HG02798 (cell line): ENCODE results near the gene SPOCK2.
"Not testable (repeated sequence)": the region's sequence is repeated elsewhere in the genome, so short reads cannot be mapped to it uniquely, and the experiment has no call there.

Source experiments
- ATAC-seq: cut with Tn5 transposase; IDR thresholded peaks from one replicate; pipeline ENCODE4 v1.9.1; 2021; ENCODE audit warnings: mild to moderate bottlenecking; ENCODE audit not compliant: unreplicated experiment, poor library complexity

SPOCK2 gene

DNA sequence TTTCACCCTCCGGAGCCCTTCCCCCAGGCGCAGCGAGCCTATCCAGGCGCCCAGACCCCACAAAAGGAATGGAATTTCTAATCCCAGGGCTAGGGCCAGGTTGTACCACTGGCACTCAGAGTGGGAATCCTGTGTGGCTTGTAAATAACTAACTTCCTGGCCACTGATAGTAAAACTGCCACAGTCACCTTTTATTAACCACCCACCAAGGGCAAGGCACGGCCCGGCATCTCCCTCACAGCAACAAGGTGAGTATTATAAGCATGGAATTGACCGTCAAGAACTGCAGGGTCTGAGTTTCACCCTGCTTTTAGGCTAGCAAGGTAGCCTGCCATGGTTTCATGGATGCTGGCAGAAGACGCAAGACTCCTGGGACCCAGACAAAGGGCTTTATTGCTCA is 51.1 kb downstream of the SPOCK2 start:
- no peak for ATAC-seq

DNA sequence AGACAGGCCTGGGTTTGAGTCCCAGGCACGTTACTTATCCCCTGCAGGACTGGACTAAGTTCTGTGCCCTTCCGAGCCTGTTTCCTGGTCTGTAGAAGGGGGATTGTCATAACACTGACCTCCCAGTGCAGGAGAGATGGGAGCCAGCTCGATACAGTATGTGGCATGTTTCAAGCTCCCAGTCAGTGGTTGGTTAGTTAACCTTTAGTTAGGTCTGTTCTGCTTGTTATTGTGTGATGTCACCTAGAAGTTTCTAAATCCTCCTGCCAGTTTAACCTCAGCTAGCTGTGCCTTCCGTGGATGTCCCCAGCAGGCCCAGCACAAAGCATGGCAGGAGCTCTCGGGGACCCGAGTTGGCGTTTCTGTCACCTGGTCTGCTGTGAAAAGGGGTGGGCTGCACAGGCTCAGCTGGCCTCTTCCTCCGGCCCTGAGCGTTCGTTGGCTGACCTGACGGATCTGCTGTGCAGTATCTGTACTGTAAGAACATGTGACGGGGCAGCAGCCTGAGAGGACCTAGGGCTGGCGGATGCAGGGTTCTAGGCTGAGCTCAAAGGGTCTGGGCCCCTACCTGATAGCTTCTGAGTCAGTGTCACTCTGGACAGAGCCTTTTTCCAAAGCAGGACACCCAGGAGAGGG is 53.0 kb downstream of the SPOCK2 start:
- no peak for ATAC-seq

DNA sequence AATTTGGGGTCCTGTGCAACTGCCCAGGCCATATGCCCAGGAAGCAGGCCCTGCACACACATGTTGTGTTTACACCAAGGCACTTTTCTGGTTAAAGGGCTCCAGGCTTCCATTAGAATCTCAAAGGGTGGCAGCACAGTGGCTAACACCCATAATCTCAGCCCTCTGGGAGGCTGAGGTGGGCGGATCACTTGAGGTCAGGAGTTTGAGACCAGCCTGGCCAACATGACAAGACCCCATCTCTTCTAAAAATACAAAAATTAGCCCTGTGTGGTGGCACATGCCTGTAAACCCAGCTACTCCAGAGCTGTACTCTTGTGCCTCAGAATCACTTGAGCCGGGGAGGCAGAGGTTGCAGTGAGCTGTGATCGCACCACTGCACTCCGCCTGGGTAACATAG is 53.6 kb downstream of the SPOCK2 start:
- no peak for ATAC-seq

DNA sequence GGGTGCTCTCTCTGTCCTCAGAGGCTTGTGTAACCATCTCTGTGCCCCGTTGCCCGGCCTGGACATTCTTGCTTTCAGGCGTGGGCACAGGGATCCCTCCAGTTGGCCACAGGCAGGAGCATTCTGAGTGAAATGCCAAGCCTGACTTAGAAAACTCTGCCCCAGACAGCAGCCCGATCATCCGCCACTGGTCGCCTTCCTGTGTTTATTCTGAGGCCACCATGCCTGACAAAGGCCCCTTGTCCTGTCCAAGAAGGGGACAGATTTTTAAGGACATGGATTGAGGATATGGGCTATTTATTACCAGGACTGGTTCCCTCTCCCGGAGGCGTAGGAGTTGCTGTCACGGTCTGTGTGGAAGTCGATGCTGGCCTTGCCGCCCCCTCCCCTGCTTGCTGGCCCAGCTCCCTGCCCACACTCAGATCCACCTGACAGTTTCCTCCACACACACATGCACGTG is 54.3 kb downstream of the SPOCK2 start:
- no peak for ATAC-seq

DNA sequence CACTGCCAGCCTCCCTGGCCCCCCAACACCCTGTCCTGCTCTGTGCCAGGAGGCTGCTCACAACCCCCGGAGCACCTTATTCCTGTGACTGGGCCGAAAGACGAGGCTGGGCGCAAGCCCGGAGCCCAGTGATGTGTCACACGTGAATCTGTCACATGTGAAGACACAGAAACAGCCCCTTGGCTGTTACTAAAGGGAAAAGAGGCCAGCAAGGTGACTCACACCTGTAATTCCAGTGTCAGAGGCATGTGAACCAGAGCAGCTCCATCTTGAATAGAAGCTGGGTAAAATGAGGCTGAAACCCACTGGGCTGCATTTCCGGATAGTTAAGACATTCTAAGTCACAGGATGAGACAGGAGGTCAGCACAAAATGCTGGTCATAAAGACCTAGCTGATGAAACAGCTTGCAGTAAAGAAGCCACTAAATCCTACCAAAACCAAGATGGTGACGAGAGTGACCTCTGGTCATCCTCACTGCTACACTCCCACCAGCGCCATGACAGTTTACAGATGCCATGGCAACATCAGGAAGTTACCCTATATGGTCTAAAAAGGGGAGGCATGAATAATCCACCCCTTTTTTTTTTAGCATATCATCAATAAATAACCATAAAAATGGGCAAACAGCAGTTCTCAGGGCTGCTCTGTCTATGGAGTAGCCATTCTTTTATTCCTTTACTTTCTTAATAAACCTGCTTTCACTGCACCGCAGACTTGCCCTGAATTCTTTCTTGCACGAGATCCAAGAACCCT is 55.8 kb downstream of the SPOCK2 start:
- ATAC-seq: not testable (repeated sequence)

DNA sequence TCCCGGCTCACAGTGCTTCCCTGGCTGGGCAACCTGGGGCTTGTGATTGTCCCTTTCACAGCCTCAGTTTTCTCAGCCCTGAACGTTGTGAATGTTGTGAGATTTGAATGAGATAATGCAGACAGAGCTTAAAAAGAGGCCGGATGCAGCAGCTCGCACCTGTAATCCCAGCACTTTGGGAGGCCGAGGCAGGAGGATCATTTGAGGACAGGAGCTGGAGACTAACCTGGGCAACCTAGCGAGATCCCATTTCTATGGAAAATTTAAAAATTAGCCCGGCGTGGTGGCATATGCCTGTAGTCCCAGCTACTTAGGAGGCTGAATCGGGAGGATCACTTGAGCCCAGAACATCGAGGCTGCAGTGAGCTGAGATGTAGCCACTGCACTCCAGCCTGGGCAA is 56.6 kb downstream of the SPOCK2 start:
- no peak for ATAC-seq

DNA sequence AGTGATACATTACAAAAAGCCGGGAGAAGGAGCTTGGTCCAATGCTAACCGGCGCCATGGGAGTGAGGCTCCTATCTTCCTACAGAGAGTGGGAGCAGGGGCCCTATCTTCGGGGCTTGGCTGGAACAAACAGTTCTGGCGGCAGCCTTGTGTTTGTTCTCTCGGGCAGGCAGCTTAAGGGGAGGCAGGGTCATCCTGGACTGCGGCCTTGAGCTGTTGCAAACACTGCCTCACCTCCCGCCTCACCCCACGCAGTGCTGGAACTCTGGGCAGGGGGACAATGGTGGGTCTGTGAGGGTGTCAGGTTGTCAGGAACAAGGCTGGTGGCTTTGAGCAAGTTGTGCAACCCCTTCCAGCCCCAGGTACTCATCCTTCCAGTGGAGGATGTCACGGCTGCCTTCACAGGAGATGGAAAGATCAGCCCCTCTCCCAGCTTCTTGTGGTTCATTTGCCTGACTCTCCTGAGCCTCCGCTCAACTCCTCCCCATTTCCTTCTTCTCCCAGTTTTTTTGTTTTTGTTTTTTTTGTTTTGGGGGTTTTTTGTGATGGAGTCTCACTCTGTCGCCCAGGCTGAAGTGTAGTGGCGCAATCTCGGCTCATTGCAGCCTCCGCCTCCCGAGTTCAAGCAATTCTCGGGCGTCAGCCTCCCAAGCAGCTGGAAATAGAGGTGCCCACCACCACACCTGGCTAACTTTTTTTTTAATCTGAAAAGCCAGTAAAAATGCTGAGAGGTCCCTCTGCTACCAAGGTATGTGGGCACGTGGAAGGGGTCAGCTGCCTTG is 57.4 kb downstream of the SPOCK2 start:
- ATAC-seq: no peak

DNA sequence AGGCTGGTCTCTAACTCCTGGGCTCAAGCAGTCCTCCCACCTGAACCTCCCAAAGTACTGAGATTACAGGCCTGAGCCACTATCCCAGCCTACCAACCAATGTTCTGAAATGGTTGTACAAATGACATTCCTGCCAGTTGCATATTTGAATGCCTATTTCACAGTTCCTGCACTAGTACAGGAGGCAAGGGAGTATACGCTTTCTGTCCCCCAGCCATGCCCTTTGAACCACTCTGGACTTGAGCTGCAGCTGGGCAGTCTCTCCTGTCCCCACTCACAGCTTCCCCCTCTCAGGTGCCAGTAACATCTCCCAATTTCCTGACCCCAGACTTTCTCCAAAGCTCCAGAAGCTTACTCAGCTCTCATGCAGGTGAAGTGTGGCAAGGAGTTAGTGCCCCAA is 58.9 kb downstream of the SPOCK2 start:
- ATAC-seq: no peak

DNA sequence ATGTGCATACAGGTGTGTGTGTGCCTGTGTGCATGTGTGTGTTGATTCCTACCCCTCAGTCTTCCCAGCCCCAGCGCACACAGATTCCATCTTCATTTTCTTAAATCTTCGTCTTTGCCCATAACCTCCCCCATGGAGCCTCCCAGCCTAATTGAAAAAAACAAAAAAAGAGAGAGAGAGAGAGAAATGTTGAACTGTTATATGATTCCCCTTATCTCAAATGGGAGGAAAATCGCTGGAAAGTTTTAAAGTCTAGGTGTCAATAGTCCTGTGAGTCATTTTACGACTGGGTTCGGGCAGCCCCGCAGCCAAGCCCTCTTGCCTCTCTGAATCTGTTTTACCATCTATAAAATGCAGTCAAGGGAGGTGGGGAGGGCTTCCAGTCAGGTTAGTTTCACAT is 60.9 kb downstream of the SPOCK2 start:
- ATAC-seq: no peak

DNA sequence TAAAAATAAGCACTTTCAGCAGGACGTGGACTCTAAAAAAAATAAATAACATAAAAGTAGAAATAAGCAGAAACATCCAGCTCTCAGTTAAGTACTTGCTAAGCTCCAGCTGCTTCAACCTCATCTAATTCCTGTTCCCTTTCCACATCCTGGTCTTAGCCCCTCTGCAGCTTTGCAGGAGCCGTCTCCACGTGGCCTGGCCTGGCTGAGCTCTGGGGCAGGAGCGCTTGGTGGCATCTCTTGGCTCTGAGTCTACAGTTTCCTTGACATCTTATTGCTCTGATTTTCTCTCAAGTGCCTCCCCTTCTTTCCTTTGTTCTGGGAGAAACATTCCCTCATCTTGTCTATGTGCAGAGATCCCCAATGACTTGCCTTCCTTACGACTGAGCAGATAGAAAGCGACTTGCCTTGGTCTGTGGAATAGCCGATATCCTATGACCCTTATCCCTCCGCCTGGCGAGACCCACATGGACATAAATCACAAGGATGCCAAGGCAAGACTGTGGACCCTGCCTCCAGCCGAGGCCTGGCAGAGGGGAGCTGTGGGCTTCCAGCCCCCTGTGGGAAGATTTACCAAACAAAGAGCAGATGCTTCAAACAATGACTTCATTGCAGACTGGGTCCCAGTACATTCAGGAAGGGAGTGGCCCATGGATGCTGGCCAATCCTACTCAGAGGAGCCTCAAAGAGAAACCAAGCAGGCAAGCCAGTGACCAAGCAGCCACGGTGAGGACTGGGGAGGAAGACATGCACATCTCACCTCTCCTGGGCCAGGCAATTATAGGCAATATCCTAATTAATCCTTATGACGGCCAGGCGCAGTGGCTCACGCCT is 61.9 kb downstream of the SPOCK2 start:
- ATAC-seq: no peak

DNA sequence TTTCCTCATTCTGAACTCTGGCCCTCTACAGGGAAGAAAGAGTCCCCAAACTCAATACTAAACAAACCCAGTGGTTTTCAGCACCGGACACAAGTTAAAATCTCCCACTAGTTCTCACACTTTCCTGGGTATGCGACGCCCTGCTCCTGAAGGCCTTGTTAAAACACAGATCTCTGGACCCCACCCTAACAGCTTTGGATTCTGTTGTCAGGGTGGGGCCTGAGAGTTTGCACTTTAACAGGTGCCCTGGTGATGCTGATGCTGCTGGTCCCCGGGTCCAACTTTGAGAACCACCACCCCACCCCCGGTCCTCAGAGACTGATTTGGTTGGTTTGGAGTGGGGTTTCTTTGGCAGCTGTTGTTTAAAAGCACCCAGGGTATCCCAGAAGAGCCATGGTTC is 62.5 kb downstream of the SPOCK2 start:
- ATAC-seq: no peak

DNA sequence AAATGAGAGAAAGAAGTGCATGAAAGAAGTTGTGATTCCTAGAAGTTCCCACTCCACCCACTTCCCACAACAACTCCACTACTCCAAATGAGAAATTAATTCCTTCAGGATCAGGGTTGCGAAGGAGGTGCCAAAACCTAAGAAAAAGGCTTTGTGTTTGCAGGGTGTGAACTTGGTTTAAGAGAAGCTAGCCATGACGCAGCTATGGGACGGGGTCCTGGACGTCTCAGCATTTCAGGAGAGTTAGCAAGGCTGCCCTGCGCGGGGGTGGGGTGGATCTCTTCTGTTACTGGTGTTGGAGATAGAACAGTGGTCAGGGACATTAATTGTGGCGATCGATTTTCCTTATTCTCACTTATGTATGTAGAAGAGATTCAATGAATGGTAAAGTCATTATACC is 63.0 kb downstream of the SPOCK2 start:
- no peak for ATAC-seq

DNA sequence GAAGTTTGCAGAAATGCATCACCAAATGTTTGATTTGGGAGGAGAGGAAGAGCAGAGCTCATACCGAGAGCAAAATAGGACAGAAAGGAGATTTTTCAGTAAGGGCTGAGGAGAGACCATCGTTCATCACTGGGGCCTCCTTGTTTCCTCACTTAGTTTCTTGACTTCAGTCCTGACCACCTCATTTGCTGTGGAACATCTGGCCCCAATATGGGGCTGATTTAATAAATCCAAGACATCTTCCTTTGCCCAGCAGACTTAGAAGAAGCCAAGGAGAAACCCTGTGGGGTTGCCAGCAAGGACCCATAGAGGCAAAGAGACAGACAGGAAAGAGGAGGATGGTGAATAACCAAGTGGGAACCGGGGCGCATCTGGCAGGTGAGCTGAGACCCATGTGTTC is 63.8 kb downstream of the SPOCK2 start:
- ATAC-seq: no peak

DNA sequence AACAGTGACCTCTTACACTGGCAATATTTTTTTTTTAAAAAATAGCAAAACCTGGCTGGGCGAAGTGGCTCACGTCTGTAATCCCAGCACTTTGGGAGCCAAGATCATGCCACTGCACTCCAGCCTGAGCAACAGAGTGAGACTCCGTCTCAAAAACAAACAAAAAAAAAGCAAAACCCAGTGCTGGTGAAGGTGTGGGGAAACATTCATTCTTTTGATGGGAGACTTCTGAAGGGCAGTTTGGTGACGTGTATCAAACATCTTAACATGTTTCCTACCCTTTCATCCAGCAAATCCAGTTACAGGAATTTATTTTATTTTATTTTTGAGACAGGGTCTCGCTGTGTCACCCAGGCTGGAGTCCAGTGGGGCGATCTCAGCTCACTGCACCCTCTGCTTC is 66.1 kb downstream of the SPOCK2 start:
- no peak for ATAC-seq

DNA sequence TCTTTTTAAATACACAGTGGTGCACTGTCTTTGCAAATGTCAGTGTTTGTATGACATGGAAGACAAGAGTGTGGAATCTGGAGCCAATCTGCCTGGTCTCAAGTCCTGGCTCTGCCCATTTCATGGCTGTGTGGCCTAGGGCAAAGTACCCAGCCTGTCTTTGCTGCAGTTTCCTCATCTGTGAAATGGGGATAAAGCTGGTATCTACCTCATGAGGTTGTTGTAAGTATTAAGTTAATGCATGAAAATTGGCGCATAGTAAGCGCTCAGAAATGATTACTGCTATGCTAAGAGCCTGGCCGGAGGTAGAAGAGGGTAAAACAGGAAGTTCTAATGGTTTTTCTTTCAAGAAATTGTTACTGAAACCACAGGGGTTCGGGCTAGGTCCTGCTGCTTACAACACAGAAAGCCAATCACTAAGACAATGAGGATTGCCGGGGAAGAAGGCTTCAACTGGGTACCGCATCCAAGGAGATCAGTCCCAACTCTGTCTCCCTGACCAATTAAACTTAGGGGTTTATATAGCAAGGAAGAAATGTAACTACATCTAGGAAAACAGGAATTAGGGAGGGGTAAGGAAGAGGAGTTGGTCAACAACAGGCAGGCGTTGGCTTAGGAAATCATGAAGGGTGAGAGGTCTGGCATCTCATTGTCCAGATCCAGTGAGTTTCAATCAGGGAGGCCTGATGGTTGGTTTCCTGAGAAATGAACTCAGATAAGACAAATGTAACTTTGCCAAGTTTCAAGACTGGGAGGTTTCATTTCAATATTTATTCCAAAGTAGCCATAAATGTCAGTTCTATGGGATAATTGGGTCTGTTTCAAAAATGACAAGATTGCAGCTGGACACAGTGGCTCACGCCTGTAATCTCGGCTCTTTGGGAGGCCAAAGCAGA is 67.2 kb downstream of the SPOCK2 start:
- ATAC-seq: no peak

DNA sequence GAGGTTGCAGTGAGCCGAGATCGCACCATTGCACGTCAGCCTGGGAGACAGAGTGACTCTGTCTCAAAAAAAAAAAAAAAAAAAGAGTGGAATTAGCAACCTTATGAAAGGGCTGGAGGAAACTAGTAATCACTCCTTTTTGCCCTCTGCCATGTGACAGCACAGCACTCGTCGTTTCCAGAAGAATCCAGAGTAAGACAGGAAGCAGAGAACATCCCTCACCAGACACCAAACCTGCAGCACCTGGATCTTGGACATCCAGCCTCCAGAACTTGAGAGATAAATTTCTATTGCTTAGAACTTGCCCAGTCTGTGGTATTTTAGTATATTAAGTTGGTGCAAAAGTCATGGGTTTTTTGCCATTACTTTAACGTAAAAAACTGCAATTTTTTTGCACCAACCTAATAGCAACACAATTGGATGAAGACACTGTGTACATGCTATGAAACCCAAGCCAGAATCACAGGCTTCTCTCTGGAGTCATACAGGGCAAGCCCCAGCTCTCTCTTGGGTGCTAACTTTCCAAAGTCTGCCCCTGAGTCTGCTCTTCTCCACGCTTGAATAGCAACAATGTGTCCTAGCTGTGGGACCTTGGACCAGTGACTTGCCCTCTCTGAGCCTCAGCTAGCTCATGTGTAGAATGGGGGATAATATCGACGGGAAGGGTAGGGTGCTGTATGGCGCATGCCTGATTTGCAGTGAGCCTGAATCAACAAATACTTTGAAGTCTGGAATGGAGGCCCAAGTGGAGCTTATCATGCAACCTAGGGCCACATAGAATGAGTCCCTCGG is 69.1 kb downstream of the SPOCK2 start:
- ATAC-seq: no peak

DNA sequence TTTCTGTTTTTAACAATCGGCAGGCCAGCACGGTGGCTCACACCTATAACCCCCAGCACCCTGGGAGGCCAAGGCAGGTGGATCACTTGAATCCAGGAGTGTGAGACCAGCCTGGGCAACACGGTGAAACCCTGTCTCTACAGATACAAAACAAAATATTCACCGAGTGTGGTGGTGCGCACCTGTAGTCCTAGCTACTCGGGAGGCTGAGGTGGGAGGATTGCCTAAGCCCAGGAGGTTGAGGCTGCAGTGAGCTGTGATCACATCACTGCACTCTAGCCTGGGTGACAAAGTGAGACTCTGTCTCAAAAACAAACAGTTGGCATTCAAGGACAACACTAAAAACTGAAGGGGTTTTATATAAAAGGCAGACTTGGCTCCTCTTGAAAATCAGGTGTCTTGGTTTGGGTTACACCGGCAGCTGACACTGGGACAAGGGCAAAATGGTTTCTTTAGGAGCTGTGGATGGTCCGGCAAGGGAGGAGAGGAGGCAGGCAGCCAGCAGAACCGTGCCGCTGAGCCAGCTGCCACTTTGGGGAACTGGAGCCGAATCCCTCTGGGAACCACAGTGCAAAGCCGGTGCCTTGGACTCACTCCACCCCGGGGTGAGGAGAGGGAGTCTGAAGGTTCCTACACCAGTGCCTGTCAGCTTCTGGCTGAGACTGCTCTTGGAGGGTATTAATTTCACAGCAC is 71.6 kb downstream of the SPOCK2 start:
- ATAC-seq: no peak

DNA sequence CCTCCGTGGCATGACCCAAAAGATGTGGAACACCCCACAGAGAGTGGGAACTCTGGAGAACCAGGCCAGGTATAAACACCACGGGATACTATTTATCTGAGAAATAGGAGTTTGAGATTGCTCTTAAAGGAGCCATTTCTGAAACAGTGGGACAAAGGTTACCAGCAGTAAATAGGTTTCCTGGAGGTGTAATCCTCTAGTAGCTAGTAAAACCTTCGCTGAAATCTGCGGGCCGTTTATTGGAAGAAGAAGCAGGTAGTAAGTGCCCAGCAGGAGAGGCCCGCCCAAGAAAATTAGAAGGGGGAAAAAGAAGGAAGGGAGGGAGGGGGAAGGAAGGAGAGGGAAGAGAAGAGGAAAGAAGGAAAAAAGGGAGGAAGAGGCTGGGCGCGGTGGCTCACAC is 72.5 kb downstream of the SPOCK2 start:
- ATAC-seq: no peak
